Bronchial epithelial cell (primary cell): ENCODE results near the gene BCAS2. TPM values are rescaled to one million over a fixed set of nuclear protein-coding genes. Genes with fewer than 3 reads are reported as not detected.

ENCODE experiments used
- DNase-seq: peaks from one replicate; pipeline ENCODE4 v3.0.0-alpha.2; 2010; ENCODE audit warnings: low read depth
- FAIRE-seq: peaks from 2 replicates; lab custom pipeline; 2011; peaks lifted over from hg19 to GRCh38; lab: Jason Lieb, UNC
- H3K27me3 ChIP-seq: 2 replicates; pipeline ENCODE4 v1.5.1; 2011; ENCODE audit warnings: low read length; ENCODE audit not compliant: control insufficient read depth, insufficient read depth
- H3K36me3 ChIP-seq: 2 replicates; pipeline ENCODE4 v1.5.1; 2011; ENCODE audit warnings: low read length; ENCODE audit not compliant: control insufficient read depth, insufficient read depth
- H3K4me3 ChIP-seq: 2 replicates; pipeline ENCODE4 v1.5.1; 2011; ENCODE audit warnings: mild to moderate bottlenecking, low read depth, low read length, control low read depth
- CTCF ChIP-seq: IDR thresholded peaks from 2 replicates; pipeline ENCODE4 v1.5.1; 2011; ENCODE audit warnings: mild to moderate bottlenecking, moderate library complexity, low read length, control low read depth, inconsistent platforms; ENCODE audit not compliant: insufficient read depth, severe bottlenecking
- total RNA-seq: library from RNA; depleted of rRNA; stranded (reverse); fragments of >200 nt; gene quantifications from 2 replicates; pipeline ENCODE4 v1.2.1, GENCODE V29; 2014

The BCAS2 gene
- total RNA-seq, 1 donor from 2014 or later: 75.8 TPM

- FAIRE-seq: no peak
- no peaks in the 10 kb centered on the region for H3K27me3 ChIP-seq
- H3K36me3 ChIP-seq: no peaks in the 10 kb centered on the region
- no peak overlapping the region for H3K4me3 ChIP-seq
- no peak for TF ChIP-seq CTCF
- DNase-seq: peak; percentile 23
Observed at GRCh38 chr1:114554577-114554976, 26.8 kb downstream of the BCAS2 start.

GRCh38 chr1:114552106-114552639 lies 29.2 kb downstream of the BCAS2 start:
- no peak for TF ChIP-seq CTCF
- no peaks in the 10 kb centered on the region for H3K36me3 ChIP-seq
- no peak overlapping the region for H3K4me3 ChIP-seq
- DNase-seq: no peak
- FAIRE-seq: no peak
- H3K27me3 ChIP-seq: no peaks in the 10 kb centered on the region

- TF ChIP-seq CTCF: no peak
- Histone ChIP-seq H3K36me3 (no peaks in the 10 kb centered on the region), H3K4me3 (no peak overlapping the region), H3K27me3 (no peaks in the 10 kb centered on the region)
- no peak for DNase-seq
- no peak for FAIRE-seq
Observed at GRCh38 chr1:114551400-114551799, 30.0 kb downstream of the BCAS2 start.

- H3K4me3 ChIP-seq: no peak overlapping the region
- TF ChIP-seq CTCF: no peak
- no peaks in the 10 kb centered on the region for H3K36me3 ChIP-seq
- no peaks in the 10 kb centered on the region for H3K27me3 ChIP-seq
- no peak for DNase-seq
- no peak for FAIRE-seq
Observed at GRCh38 chr1:114550336-114550735, 31.1 kb downstream of the BCAS2 start.

GRCh38 chr1:114549137-114549536 lies 32.3 kb downstream of the BCAS2 start:
- H3K36me3 ChIP-seq: no peaks in the 10 kb centered on the region
- FAIRE-seq: no peak
- no peaks in the 10 kb centered on the region for H3K27me3 ChIP-seq
- no peak overlapping the region for H3K4me3 ChIP-seq
- peak; percentile 81 for DNase-seq
- TF ChIP-seq CTCF: no peak

- no peak for DNase-seq
- FAIRE-seq: no peak
- H3K27me3 ChIP-seq: no peaks in the 10 kb centered on the region
- no peak for TF ChIP-seq CTCF
- no peaks in the 10 kb centered on the region for H3K36me3 ChIP-seq
- H3K4me3 ChIP-seq: no peak overlapping the region
Observed at GRCh38 chr1:114547076-114547475, 34.3 kb downstream of the BCAS2 start.
